HEK293T (cell line): ENCODE results near the gene PSMC4.

Experiments used
- CTCF ChIA-PET: fragments of 350-600 bp; formaldehyde crosslinking; extraction: SDS; loops from one replicate; lab custom pipeline; 2021; ENCODE audit warnings: antibody characterized with exemption, inconsistent platforms; lab: Yijun Ruan, JAX
- POLR2A ChIA-PET: fragments of 350-600 bp; formaldehyde crosslinking; extraction: SDS; loops from one replicate; lab custom pipeline; 2020; ENCODE audit warnings: antibody characterized with exemption, inconsistent platforms; lab: Yijun Ruan, JAX
- DNase-seq: peaks from one replicate; pipeline ENCODE4 v3.0.0; 2012; ENCODE audit warnings: mixed read lengths; ENCODE audit errors: extremely low spot score
- ARNT ChIP-seq: fragments of 450-650 bp; IDR thresholded peaks from 2 replicates; pipeline ENCODE4 v1.6.1; 2017; ENCODE audit warnings: mild to moderate bottlenecking
- BHLHE40 ChIP-seq: fragments of 450-650 bp; IDR thresholded peaks from 2 replicates; pipeline ENCODE4 v1.6.1; 2016; ENCODE audit warnings: mild to moderate bottlenecking, moderate library complexity, borderline replicate concordance
- CTBP1 ChIP-seq: fragments of 450-650 bp; IDR thresholded peaks from 2 replicates; pipeline ENCODE4 v1.6.1; 2016; ENCODE audit warnings: borderline replicate concordance
- ELF4 ChIP-seq: fragments of 450-650 bp; IDR thresholded peaks from 2 replicates; pipeline ENCODE4 v1.6.1; 2017; ENCODE audit warnings: antibody characterized with exemption
- FOXA1 ChIP-seq: fragments of 450-650 bp; IDR thresholded peaks from 2 replicates; pipeline ENCODE4 v1.6.1; 2016; ENCODE audit warnings: mild to moderate bottlenecking
- FOXK2 ChIP-seq: fragments of 450-650 bp; IDR thresholded peaks from 2 replicates; pipeline ENCODE4 v1.6.1; 2016; ENCODE audit warnings: mild to moderate bottlenecking
- FOXM1 ChIP-seq: fragments of 450-650 bp; IDR thresholded peaks from 2 replicates; pipeline ENCODE4 v1.6.1; 2017; ENCODE audit warnings: mild to moderate bottlenecking, borderline replicate concordance
- HDGF ChIP-seq: fragments of 450-650 bp; IDR thresholded peaks from 2 replicates; pipeline ENCODE4 v1.6.1; 2017; ENCODE audit warnings: antibody characterized with exemption, borderline replicate concordance
- L3MBTL2 ChIP-seq: fragments of 450-650 bp; conservative IDR thresholded peaks from 2 replicates; pipeline ENCODE4 v1.6.1; 2016; ENCODE audit warnings: mild to moderate bottlenecking
- LEF1 ChIP-seq: fragments of 450-650 bp; IDR thresholded peaks from 2 replicates; pipeline ENCODE4 v1.6.1; 2017; ENCODE audit warnings: mild to moderate bottlenecking, borderline replicate concordance
- NFRKB ChIP-seq: fragments of 450-650 bp; IDR thresholded peaks from 2 replicates; pipeline ENCODE4 v1.6.1; 2016; ENCODE audit warnings: mild to moderate bottlenecking, moderate library complexity
- PKNOX1 ChIP-seq: fragments of 450-650 bp; IDR thresholded peaks from 2 replicates; pipeline ENCODE4 v1.6.1; 2016
- SP1 ChIP-seq: fragments of 450-650 bp; IDR thresholded peaks from 2 replicates; pipeline ENCODE4 v1.6.1; 2017
- SUZ12 ChIP-seq: fragments of 450-650 bp; IDR thresholded peaks from 2 replicates; pipeline ENCODE4 v1.6.1; 2016; ENCODE audit warnings: mild to moderate bottlenecking
- TARDBP ChIP-seq: fragments of 450-650 bp; IDR thresholded peaks from 2 replicates; pipeline ENCODE4 v1.6.1; 2016
- ZNF384 ChIP-seq: fragments of 450-650 bp; IDR thresholded peaks from 2 replicates; pipeline ENCODE4 v1.6.1; 2016

PSMC4 gene

DNA sequence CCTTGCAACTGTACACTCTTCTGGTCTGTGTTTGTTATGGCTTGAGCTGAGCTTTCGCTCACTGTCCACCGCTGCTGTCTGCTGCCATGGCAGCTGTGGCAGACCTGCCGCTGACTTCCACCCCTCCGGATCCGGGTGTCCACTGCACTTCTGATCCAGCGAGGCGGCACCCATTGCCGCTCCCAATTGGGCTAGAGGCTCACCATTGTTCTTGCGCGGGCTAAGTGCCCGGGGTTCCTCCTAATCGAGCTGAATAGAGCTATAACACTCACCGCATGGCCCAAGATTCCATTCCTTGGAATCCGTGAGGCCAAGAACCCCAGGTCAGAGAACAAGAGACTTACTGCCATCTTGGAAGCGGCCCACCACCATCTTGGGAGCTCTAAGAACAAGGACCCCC lies 2.2 kb upstream of the PSMC4 start:
- TF ChIP-seq BHLHE40: no peak
- TF ChIP-seq SUZ12: no peak
- no peak for TF ChIP-seq SP1
- TF ChIP-seq CTBP1: no peak
- no peak for TF ChIP-seq ELF4
- ChIA-PET POLR2A (no interaction called here), CTCF (no interaction called here)
- DNase-seq: no peak

DNA sequence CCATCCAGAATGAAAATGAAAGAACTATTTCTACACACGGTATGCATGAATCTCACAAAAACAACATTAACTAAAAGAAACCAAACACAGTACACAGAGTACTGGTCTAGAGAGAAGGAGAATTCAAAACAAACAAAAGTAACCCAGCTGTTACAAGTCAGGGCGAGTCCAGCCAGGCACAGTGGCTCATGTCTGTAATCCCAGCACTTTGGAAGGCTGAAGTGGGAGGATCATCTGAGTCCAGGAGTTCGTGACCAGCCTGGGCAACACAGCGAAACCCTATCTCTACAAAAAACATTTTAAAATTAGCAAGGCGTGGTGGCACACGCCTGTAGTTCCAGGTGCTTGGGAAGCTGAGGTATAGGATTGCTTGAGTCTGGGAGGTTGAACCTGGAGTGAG lies 1.7 kb upstream of the PSMC4 start:
- TF ChIP-seq SUZ12 (no peak), ZNF384 (no peak), SP1 (no peak), PKNOX1 (no peak), TARDBP (no peak), FOXA1 (no peak), HDGF (no peak), ELF4 (no peak), L3MBTL2 (no peak), LEF1 (no peak), FOXK2 (no peak), CTBP1 (no peak), FOXM1 (no peak), BHLHE40 (no peak), NFRKB (no peak), ARNT (no peak)
- no peak for DNase-seq
- CTCF ChIA-PET: no interaction called here
- POLR2A ChIA-PET: interaction anchor here (2.5 kb wide), 1 partner anchor 28 kb away, joined by 16 read pairs; the partner anchor contains the start of gene ZNF546

- ChIA-PET POLR2A (interaction anchor here (0.9 to 2.5 kb wide), 19 partner anchors 10 to 196 kb away, joined by 3 to 16 read pairs (median 5); partner anchors contain the start of genes DYRK1B, FBL, ZNF546 and ZNF780A), CTCF (interaction anchor here (0.6 kb wide), 1 partner anchor 622 kb away, joined by 3 read pairs; no protein-coding TSS in a partner anchor)
- TF ChIP-seq ELF4: no peak
- TF ChIP-seq CTBP1: no peak
- TF ChIP-seq NFRKB: no peak
- DNase-seq: no peak
Observed at GRCh38 chr19:39969681-39970424, 1.1 kb upstream of the PSMC4 start.

GRCh38 chr19:39970425-39970674 lies 615 bp upstream of the PSMC4 start:
- POLR2A ChIA-PET: interaction anchor here (0.9 to 2.5 kb wide), 26 partner anchors 8 to 534 kb away, joined by 3 to 16 read pairs (median 5); partner anchors contain the start of genes DYRK1B, FBL, RPS16 and ZNF546
- TF ChIP-seq CTBP1: no peak
- no peak for TF ChIP-seq NFRKB
- no peak for TF ChIP-seq BHLHE40
- no peak for TF ChIP-seq L3MBTL2
- no peak for TF ChIP-seq SUZ12
- no peak for TF ChIP-seq PKNOX1
- TF ChIP-seq SP1: no peak
- no peak for TF ChIP-seq HDGF
- CTCF ChIA-PET: interaction anchor here (0.6 to 1.1 kb wide), 3 partner anchors 63 to 621 kb away, joined by 3 read pairs; no protein-coding TSS in a partner anchor
- DNase-seq: no peak

DNA sequence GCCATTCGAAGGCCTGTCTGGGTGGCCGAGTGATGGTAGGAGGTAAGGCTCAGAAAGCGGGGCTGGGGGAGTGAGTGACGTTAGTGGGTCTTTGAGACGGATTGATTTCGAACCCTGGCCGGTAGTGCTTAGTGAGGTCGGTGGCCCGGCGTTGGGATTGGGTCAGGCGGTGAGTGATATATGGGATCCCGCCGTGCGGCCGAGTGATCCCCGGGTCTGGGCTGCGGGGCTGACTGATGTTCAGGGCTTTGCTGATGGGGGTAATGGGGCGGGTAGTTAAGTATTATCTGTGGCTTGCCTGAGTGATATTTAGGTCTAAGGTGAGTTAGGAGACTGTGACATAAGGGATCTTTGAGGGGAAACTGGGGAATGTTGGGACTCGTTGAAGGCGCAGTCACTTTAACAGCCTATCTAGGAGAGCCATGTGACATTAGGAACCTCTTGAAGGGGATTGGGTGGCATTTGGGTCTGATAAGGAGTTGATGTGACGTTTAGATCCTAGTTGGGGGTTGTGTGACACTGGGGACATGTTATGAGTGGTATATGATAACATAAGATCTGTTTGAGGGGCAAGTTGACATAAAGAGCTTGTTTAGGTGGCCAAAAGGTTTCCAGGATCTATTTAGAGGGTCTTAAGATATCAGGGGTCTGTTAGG lies 543 bp downstream of the PSMC4 start:
- DNase-seq: peak; percentile 22
- ChIA-PET POLR2A (interaction anchor here (1.0 to 2.5 kb wide), 15 partner anchors 7 to 536 kb away, joined by 3 to 16 read pairs (median 5); partner anchors contain the start of genes DYRK1B, FBL, RPS16 and ZNF546), CTCF (interaction anchor here (1.1 kb wide), 1 partner anchor 64 kb away, joined by 3 read pairs; no protein-coding TSS in a partner anchor)
- TF ChIP-seq FOXK2: no peak
- no peak; the same call in 1 of the 2 replicates for TF ChIP-seq PKNOX1
- TF ChIP-seq HDGF: no peak
- no peak for TF ChIP-seq TARDBP
- TF ChIP-seq ELF4: no peak
- no peak for TF ChIP-seq SUZ12
- TF ChIP-seq L3MBTL2: no peak

DNA sequence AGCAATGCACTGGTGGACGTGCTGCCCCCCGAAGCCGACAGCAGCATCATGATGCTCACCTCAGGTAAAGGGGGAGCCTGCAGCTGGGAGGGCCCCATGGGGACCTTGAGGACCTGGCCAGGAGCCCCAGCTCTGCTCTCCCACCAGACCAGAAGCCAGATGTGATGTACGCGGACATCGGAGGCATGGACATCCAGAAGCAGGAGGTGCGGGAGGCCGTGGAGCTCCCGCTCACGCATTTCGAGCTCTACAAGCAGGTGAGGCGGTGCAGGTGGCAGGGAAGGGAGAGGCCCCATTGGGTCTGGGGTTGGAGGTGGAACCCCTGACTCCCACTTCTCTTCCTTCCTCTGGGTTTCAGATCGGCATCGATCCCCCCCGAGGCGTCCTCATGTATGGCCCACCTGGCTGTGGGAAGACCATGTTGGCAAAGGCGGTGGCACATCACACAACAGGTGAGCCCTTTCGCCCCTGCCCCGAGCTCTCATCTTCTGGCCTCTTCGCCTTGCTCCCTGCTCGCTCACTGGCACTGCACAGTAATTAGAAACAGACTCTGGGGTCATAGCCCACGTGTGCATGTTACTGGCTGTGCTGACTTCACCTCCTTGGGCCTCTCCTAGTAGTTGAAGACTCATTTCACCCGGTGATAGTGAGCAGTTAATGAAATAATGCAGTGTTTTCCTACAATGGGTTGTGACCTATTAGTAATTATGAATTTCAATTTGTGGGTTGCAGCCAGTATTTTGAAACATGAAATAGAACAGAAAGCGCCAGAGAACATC lies 3.6 kb downstream of the PSMC4 start:
- DNase-seq: no peak
- no peak for TF ChIP-seq ARNT
- no peak for TF ChIP-seq ELF4
- no peak for TF ChIP-seq TARDBP
- TF ChIP-seq BHLHE40: no peak
- no peak for TF ChIP-seq NFRKB
- no peak for TF ChIP-seq CTBP1
- ChIA-PET CTCF (no interaction called here), POLR2A (no interaction called here)
